Liver (tissue), 9 donors: ENCODE measurements around the gene BDH1. TPM values are rescaled to one million over a fixed set of nuclear protein-coding genes. Genes with fewer than 3 reads are reported as not detected.

Source experiments
- DNase-seq: peaks from one replicate; pipeline ENCODE4 v3.0.0-alpha.2; 2017; ENCODE audit warnings: low spot score
- H3K27ac ChIP-seq, 2 donors: one replicate each; pipeline ENCODE4 v1.7.0; 2013; ENCODE audit warnings: inconsistent platforms in 2 of 2, low read length in 2 of 2, control low read depth in 1 of 2, low read depth in 1 of 2, mild to moderate bottlenecking in 1 of 2
- H3K27me3 ChIP-seq, 4 donors: one replicate each; pipeline versions ENCODE4 v1.6.1 to v1.7.0; 2013; ENCODE audit warnings: low read length in 3 of 4, inconsistent platforms in 1 of 4, mild to moderate bottlenecking in 1 of 4, moderate library complexity in 1 of 4; ENCODE audit not compliant: control insufficient read depth in 4 of 4, insufficient read depth in 4 of 4
- H3K36me3 ChIP-seq, 4 donors: one replicate each; pipeline versions ENCODE4 v1.6.1 to v1.7.0; 2013; ENCODE audit warnings: low read length in 3 of 4, mild to moderate bottlenecking in 3 of 4, low read depth in 1 of 4, moderate library complexity in 1 of 4; ENCODE audit not compliant: control insufficient read depth in 4 of 4, insufficient read depth in 3 of 4
- H3K4me1 ChIP-seq, 4 donors: one replicate each; pipeline versions ENCODE4 v1.6.1 to v1.7.0; 2013; ENCODE audit warnings: low read length in 3 of 4, mild to moderate bottlenecking in 3 of 4, moderate library complexity in 1 of 4; ENCODE audit not compliant: control insufficient read depth in 4 of 4, insufficient read depth in 4 of 4
- H3K4me3 ChIP-seq, 3 donors: one replicate each; pipeline versions ENCODE4 v1.6.1 to v1.7.0; 2013; ENCODE audit warnings: low read length in 3 of 3, control low read depth in 1 of 3, low read depth in 1 of 3, mild to moderate bottlenecking in 1 of 3
- H3K9ac ChIP-seq, 2 donors: one replicate each; pipeline ENCODE4 v1.7.0; 2013; ENCODE audit warnings: low read length in 2 of 2, mild to moderate bottlenecking in 2 of 2, moderate library complexity in 2 of 2, control low read depth in 1 of 2, low read depth in 1 of 2
- H3K9me3 ChIP-seq, 4 donors: one replicate each; pipeline versions ENCODE4 v1.6.1 to v1.7.0; 2013; ENCODE audit warnings: low read length in 3 of 4; ENCODE audit not compliant: control insufficient read depth in 4 of 4
- ATF3 ChIP-seq: IDR thresholded peaks from 2 replicates; pipeline ENCODE4 v1.6.1; 2016; ENCODE audit warnings: antibody characterized with exemption
- EGR1 ChIP-seq, 2 donors: IDR thresholded peaks; 2 replicates each; pipeline ENCODE4 v1.6.1; 2016 to 2018; ENCODE audit warnings: antibody characterized with exemption in 2 of 2, low read depth in 2 of 2
- FOXA1 ChIP-seq: IDR thresholded peaks from 2 replicates; pipeline ENCODE4 v1.6.1; 2016; ENCODE audit warnings: antibody characterized with exemption
- FOXA2 ChIP-seq: IDR thresholded peaks from 2 replicates; pipeline ENCODE4 v1.6.1; 2016; ENCODE audit warnings: antibody characterized with exemption
- GABPA ChIP-seq, 2 donors: IDR thresholded peaks in 1 of 2; conservative IDR thresholded peaks in 1 of 2; 2 replicates each; pipeline ENCODE4 v1.6.1; 2016; ENCODE audit warnings: antibody characterized with exemption in 2 of 2, mild to moderate bottlenecking in 1 of 2, moderate library complexity in 1 of 2
- HNF4A ChIP-seq, 2 donors: conservative IDR thresholded peaks; 2 replicates each; pipeline ENCODE4 v1.6.1; 2016; ENCODE audit warnings: antibody characterized with exemption in 2 of 2, mild to moderate bottlenecking in 2 of 2
- HNF4G ChIP-seq: IDR thresholded peaks from 2 replicates; pipeline ENCODE4 v1.6.1; 2016; ENCODE audit warnings: antibody characterized with exemption
- JUND ChIP-seq, 2 donors: IDR thresholded peaks; 2 replicates each; pipeline ENCODE4 v1.6.1; 2016; ENCODE audit warnings: antibody characterized with exemption in 2 of 2
- MAX ChIP-seq: IDR thresholded peaks from 2 replicates; pipeline ENCODE4 v1.6.1; 2016; ENCODE audit warnings: antibody characterized with exemption
- NR2F2 ChIP-seq: IDR thresholded peaks from 2 replicates; pipeline ENCODE4 v1.6.1; 2016; ENCODE audit warnings: antibody characterized with exemption
- RAD21 ChIP-seq, 2 donors: IDR thresholded peaks; 2 replicates each; pipeline ENCODE4 v1.6.1; 2016; ENCODE audit warnings: antibody characterized with exemption in 2 of 2, mild to moderate bottlenecking in 2 of 2
- REST ChIP-seq: IDR thresholded peaks from 2 replicates; pipeline ENCODE4 v1.6.1; 2016; ENCODE audit warnings: antibody characterized with exemption, mild to moderate bottlenecking
- RXRA ChIP-seq, 2 donors: IDR thresholded peaks; 2 replicates each; pipeline ENCODE4 v1.6.1; 2017 to 2018; ENCODE audit warnings: antibody characterized with exemption in 2 of 2, mild to moderate bottlenecking in 1 of 2
- SP1 ChIP-seq: IDR thresholded peaks from 2 replicates; pipeline ENCODE4 v1.6.1; 2018; ENCODE audit warnings: antibody characterized with exemption, mild to moderate bottlenecking
- TAF1 ChIP-seq: conservative IDR thresholded peaks from 2 replicates; pipeline ENCODE4 v1.6.1; 2016; ENCODE audit warnings: antibody characterized with exemption, mild to moderate bottlenecking
- YY1 ChIP-seq: IDR thresholded peaks from 2 replicates; pipeline ENCODE4 v1.6.1; 2016; ENCODE audit warnings: antibody characterized with exemption, mild to moderate bottlenecking
- ZBTB33 ChIP-seq: IDR thresholded peaks from 2 replicates; pipeline ENCODE4 v1.6.1; 2016; ENCODE audit warnings: antibody characterized with exemption
- WGBS: extraction: QIAGEN DNeasy Blood & Tissue Kit; methylation state at CpG from one replicate; pipeline ENCODE4 v1.1.7; 2013; 5-methylcytosine and 5-hydroxymethylcytosine counted together
- polyA plus RNA-seq, 2 donors: library from polyadenylated mRNA; stranded (reverse) in 1 of 2; unstranded in 1 of 2; fragments of 200-250 nt in 1 of 2; fragments of >200 nt in 1 of 2; fragmentation: Nextera tagmentation in 1 of 2; extraction: Ambion mirVana in 1 of 2; gene quantifications; one replicate each; pipeline versions ENCODE4 v1.2.1 to v1.2.3, GENCODE V29; 2013 to 2015
- total RNA-seq, 2 donors: library from RNA; depleted of rRNA; stranded (reverse); fragments of >200 nt; gene quantifications; one replicate each; pipeline ENCODE4 v1.2.3, GENCODE V29; 2014
- TF ChIP-seq, protein P1 (sequence below): fragments of 150-350 bp; IDR thresholded peaks from 2 replicates; pipeline ENCODE4 v1.5.1; 2017; ENCODE audit warnings: improper control_type of control experiment, low read depth, low read length; ENCODE audit not compliant: missing input control
- donor health status: healthy.
- donor health status: healthy.
- donor health status: healthy.
- donor health status: healthy.
- donor health status: healthy.

BDH1 gene
- total and polyA plus RNA-seq, 4 donors, result 49.4 to 268 (median 177) TPM

DNA sequence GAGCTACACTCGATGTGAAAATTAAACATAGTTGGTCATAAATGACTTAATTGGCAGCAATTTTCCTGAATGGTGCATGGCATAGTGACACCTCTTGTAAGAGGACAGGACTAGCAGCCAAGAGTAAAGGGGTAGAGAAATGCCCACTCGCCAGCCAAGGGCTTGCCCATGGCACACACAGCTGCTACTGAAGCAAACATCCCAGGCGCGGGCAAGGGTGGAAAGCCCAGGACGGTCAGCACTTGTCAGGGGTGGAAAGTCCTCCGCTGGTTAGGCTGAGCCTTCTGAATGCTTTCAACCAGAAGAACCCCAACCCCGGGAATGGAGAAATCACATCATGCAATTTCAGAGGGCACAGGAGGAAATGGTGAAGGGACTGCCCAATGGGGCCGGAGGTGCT, 31.6 kb downstream of the BDH1 start:
- no peak overlapping the region for H3K4me3 ChIP-seq
- H3K36me3 ChIP-seq, result peaks cover 6 to 55% (median 48%) of the 10 kb centered on the region in 4 donors
- no peak overlapping the region for H3K27ac ChIP-seq
- WGBS, result 89% methylated on average over 8 of the region's 8 CpGs
- peaks cover 4 to 37% (median 12%) of the 10 kb centered on the region in 4 donors for H3K4me1 ChIP-seq
- no peak for DNase-seq
- no peak overlapping the region for H3K9ac ChIP-seq
- H3K9me3 ChIP-seq, result no peaks in the 10 kb centered on the region
- H3K27me3 ChIP-seq, result no peaks in the 10 kb centered on the region
- TF ChIP-seq, protein P1, sequence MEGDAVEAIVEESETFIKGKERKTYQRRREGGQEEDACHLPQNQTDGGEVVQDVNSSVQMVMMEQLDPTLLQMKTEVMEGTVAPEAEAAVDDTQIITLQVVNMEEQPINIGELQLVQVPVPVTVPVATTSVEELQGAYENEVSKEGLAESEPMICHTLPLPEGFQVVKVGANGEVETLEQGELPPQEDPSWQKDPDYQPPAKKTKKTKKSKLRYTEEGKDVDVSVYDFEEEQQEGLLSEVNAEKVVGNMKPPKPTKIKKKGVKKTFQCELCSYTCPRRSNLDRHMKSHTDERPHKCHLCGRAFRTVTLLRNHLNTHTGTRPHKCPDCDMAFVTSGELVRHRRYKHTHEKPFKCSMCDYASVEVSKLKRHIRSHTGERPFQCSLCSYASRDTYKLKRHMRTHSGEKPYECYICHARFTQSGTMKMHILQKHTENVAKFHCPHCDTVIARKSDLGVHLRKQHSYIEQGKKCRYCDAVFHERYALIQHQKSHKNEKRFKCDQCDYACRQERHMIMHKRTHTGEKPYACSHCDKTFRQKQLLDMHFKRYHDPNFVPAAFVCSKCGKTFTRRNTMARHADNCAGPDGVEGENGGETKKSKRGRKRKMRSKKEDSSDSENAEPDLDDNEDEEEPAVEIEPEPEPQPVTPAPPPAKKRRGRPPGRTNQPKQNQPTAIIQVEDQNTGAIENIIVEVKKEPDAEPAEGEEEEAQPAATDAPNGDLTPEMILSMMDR, result no peak
- TF ChIP-seq TAF1 (no peak), NR2F2 (no peak), GABPA (IDR thresholded peaks at IDR 0.05 in 1 of 2, conservative IDR thresholded peaks at IDR 0.05 in 1 of 2) (no peak), FOXA2 (no peak)

DNA sequence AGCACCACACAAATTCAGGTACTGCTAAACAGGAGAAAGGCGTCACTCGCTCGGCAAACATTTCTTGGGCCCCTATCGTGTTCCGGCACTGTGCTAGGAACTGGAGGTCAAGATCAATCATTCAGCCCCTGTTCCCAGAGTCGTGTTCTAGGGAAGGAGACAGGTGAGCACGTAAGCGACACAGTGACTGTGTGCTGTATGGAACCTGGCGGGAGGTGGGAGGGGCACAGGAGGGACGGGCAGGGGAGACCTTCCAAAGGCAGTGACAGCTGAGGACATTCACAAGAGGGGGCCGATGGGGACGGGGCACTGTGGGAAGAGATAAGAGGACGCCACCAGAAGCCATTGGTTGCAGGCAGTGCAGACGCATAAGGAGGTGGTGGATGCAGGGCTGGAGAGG, 32.2 kb downstream of the BDH1 start:
- H3K4me1 ChIP-seq, result peaks cover 4 to 37% (median 12%) of the 10 kb centered on the region in 4 donors
- H3K9ac ChIP-seq, result no peak overlapping the region
- peaks cover 6 to 50% (median 42%) of the 10 kb centered on the region in 4 donors for H3K36me3 ChIP-seq
- no peaks in the 10 kb centered on the region for H3K9me3 ChIP-seq
- no peak overlapping the region for H3K4me3 ChIP-seq
- H3K27ac ChIP-seq, result no peak overlapping the region
- TF ChIP-seq RXRA (IDR thresholded peaks at IDR 0.05) (no peak), REST (no peak), EGR1 (IDR thresholded peaks at IDR 0.05; ENCODE audit: low read depth in 2 of 2) (no peak), RAD21 (IDR thresholded peaks at IDR 0.05) (no peak), TAF1 (no peak), HNF4A (conservative IDR thresholded peaks at IDR 0.05) (no peak), JUND (IDR thresholded peaks at IDR 0.05) (no peak), YY1 (no peak), ZBTB33 (no peak), ATF3 (no peak), FOXA2 (no peak), MAX (no peak), NR2F2 (no peak), GABPA (IDR thresholded peaks at IDR 0.05 in 1 of 2, conservative IDR thresholded peaks at IDR 0.05 in 1 of 2) (no peak), HNF4G (no peak), SP1 (no peak), FOXA1 (no peak)
- TF ChIP-seq, protein P1, result no peak
- no peak for DNase-seq
- no peaks in the 10 kb centered on the region for H3K27me3 ChIP-seq
- WGBS, result 89% methylated on average over 14 of the region's 14 CpGs
